ENCODE results near the gene AASDH. TPM values are rescaled to one million over a fixed set of nuclear protein-coding genes. Genes with fewer than 3 reads are reported as not detected.

The AASDH gene
- total RNA-seq, 4 donors from 2014 or later = 8.1 to 10.5 (median 9.0) TPM

DNA sequence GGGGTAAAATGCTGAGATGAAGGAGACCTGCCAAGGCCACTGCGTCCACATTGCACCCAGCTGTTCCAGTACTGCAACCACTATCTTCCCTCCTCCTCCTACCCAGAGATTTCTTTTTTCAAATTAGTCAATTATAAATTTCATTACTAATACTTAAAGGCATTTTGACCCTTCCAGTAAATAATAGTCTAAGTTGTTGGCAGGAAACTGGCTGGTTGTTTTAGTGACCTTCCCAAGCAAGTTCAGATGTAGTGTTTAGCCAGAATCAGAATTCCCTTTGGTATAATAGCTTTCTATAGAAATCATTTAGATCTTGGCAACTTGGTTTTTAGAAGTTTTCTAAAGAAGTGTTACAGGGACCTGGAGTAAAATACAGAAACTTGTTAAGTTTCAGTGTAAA is 66.0 kb downstream of the AASDH start:
- 89% methylated on average over 1 of the region's 1 CpG for WGBS, 2 donors
- intact Hi-C loops (cut with DNase I; ENCODE audit: low total_unique reads) = no loop called here
- no peak for DNase-seq (ENCODE audit: low spot score in 2 of 2)

GRCh38 chr4:56320293-56320692 is 67.0 kb downstream of the AASDH start:
- intact Hi-C loops (cut with DNase I; ENCODE audit: low total_unique reads) = no loop called here
- DNase-seq (ENCODE audit: low spot score in 2 of 2) = no peak
- 94% methylated on average over 5 of the region's 5 CpGs for WGBS, 2 donors
- no peak for TF ChIP-seq POLR2A (IDR thresholded peaks at IDR 0.05)
- TF ChIP-seq CTCF (IDR thresholded peaks at IDR 0.05) = no peak
- no peak overlapping the region for H3K4me3 ChIP-seq (ENCODE audit: low read depth, poor library complexity, severe bottlenecking)

More for the DNA sequence above, 66.0 kb downstream of the AASDH start:
- no peak overlapping the region for H3K4me3 ChIP-seq (ENCODE audit: low read depth, poor library complexity, severe bottlenecking)
- TF ChIP-seq CTCF (IDR thresholded peaks at IDR 0.05) = no peak
- no peak for TF ChIP-seq POLR2A (IDR thresholded peaks at IDR 0.05)

GRCh38 chr4:56318555-56318954 is 68.7 kb downstream of the AASDH start:
- 100% methylated on average over 1 of the region's 1 CpG for WGBS, 2 donors
- intact Hi-C loops (cut with DNase I; ENCODE audit: low total_unique reads) = no loop called here

DNA sequence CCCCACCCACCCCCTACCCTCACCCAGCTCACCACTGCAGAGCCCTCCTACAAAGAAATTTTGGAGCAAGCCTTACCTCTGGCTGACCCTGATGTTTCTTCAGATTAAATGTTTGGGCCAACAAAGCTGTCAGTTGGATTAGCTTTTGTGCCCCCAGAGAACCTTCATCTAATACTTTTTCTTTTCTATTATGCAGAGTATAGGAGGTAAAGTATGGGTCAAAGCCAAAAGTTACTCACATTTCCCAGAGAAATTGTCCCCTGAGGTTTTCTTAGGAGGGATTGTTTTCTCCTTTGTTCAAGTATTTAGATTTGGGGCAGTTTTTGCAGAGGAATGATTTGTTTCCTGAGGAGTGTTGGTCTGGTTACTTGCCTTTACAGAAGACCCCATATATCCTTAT is 69.5 kb downstream of the AASDH start:
- no peak for TF ChIP-seq POLR2A (IDR thresholded peaks at IDR 0.05)
- TF ChIP-seq CTCF (IDR thresholded peaks at IDR 0.05) = no peak
- no peak for DNase-seq (ENCODE audit: low spot score in 2 of 2)
- no peak overlapping the region for H3K4me3 ChIP-seq (ENCODE audit: low read depth, poor library complexity, severe bottlenecking)
- intact Hi-C loops (cut with DNase I; ENCODE audit: low total_unique reads) = no loop called here

More at GRCh38 chr4:56318555-56318954, 68.7 kb downstream of the AASDH start:
- no peak overlapping the region for H3K4me3 ChIP-seq (ENCODE audit: low read depth, poor library complexity, severe bottlenecking)
- DNase-seq (ENCODE audit: low spot score in 2 of 2) = no peak
- TF ChIP-seq CTCF (IDR thresholded peaks at IDR 0.05) (no peak), POLR2A (IDR thresholded peaks at IDR 0.05) (no peak)

GRCh38 chr4:56316011-56316650 is 71.2 kb downstream of the AASDH start:
- intact Hi-C loops (cut with DNase I; ENCODE audit: low total_unique reads) = no loop called here
- no peak for DNase-seq (ENCODE audit: low spot score in 2 of 2)
- H3K4me3 ChIP-seq (ENCODE audit: low read depth, poor library complexity, severe bottlenecking) = no peak overlapping the region
- 95 to 96% methylated on average over 28 of the region's 29 CpGs for WGBS, 2 donors
- TF ChIP-seq POLR2A (IDR thresholded peaks at IDR 0.05) = no peak
- TF ChIP-seq CTCF (IDR thresholded peaks at IDR 0.05) = no peak

- no peak for DNase-seq (ENCODE audit: low spot score in 2 of 2)
- intact Hi-C loops (cut with DNase I; ENCODE audit: low total_unique reads) = no loop called here
- no peak overlapping the region for H3K4me3 ChIP-seq (ENCODE audit: low read depth, poor library complexity, severe bottlenecking)
- 95 to 96% methylated on average over 18 to 24 of the region's 24 CpGs for WGBS, 2 donors
- TF ChIP-seq POLR2A (IDR thresholded peaks at IDR 0.05) = no peak
- no peak for TF ChIP-seq CTCF (IDR thresholded peaks at IDR 0.05)
Measured at GRCh38 chr4:56315543-56315942, 71.7 kb downstream of the AASDH start.
